Retinal pigment epithelial cell (primary cell): ENCODE measurements around the gene PER2.

Source experiments
- DNase-seq: peaks from one replicate; pipeline ENCODE4 v3.0.0-alpha.2; 2010; ENCODE audit warnings: low read depth
- H3K4me3 ChIP-seq: 2 replicates; pipeline ENCODE4 v1.5.1; 2011; ENCODE audit warnings: mild to moderate bottlenecking, low read length, control low read depth, moderate library complexity
- CTCF ChIP-seq: conservative IDR thresholded peaks from 2 replicates; pipeline ENCODE4 v1.5.1; 2011; ENCODE audit warnings: low read depth, low read length, control low read depth, inconsistent platforms

The PER2 gene

DNA sequence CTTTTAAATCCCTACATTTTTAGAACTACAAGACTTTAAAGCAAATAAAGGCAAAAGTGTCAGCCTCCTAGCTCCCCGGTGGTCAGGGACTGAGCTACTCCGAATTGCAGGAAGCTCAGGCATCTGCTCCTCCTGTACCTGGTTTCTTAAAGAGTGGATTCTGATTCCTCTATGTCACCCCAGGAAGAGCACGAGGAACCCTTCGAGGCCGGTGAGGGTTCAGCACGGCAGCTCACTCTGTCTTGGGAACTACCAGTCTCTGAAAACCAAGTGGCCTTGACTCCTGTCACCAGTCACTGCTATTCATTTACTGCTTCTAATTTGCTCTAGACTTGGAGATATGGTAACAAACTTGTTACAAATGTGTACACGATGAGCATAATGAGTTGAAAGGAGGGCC lies 2.3 kb downstream of the PER2 start:
- H3K4me3 ChIP-seq, result no peak overlapping the region
- TF ChIP-seq CTCF, result no peak
- DNase-seq, result no peak

- DNase-seq, result peak; percentile 30
- TF ChIP-seq CTCF, result no peak
- H3K4me3 ChIP-seq, result no peak overlapping the region
These were observed 2.7 kb downstream of the PER2 start for GRCh38 chr2:238285653-238286082.

DNA sequence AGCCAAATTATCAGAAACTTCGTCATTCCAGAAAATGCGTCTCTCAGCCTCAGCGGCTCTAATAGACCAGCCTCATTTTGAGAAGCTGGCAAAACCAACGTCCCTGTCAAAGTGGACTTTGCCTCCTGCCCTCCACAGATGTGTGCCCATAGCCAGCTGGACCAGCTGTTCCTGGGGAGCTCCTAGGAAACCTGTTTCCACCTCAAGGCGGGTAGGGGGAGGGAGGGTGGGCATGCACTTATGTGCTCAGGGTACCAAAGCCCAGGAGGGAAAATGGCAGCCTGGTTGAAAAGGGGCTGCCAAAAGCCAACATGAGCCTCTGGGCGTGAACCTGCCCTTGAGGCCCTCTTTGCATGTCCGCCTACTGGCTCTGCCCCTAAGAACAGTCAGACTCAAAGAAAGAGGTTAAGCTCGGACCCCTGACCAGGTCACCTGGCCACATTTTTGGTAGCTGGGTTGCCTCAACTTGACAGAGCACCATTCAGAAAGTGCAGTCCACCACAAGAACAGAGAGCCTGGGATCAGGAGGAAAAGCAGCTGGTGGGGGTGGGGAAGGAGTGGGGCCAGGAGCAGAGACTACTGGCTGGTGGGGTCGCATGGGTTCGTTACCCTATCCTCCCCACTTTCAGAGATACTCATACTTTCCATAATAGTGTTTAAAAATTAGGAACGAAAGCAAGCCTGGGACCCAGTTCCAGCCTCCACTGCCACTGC lies 3.5 kb downstream of the PER2 start:
- no peak for DNase-seq
- no peak for TF ChIP-seq CTCF
- no peak overlapping the region for H3K4me3 ChIP-seq

DNA sequence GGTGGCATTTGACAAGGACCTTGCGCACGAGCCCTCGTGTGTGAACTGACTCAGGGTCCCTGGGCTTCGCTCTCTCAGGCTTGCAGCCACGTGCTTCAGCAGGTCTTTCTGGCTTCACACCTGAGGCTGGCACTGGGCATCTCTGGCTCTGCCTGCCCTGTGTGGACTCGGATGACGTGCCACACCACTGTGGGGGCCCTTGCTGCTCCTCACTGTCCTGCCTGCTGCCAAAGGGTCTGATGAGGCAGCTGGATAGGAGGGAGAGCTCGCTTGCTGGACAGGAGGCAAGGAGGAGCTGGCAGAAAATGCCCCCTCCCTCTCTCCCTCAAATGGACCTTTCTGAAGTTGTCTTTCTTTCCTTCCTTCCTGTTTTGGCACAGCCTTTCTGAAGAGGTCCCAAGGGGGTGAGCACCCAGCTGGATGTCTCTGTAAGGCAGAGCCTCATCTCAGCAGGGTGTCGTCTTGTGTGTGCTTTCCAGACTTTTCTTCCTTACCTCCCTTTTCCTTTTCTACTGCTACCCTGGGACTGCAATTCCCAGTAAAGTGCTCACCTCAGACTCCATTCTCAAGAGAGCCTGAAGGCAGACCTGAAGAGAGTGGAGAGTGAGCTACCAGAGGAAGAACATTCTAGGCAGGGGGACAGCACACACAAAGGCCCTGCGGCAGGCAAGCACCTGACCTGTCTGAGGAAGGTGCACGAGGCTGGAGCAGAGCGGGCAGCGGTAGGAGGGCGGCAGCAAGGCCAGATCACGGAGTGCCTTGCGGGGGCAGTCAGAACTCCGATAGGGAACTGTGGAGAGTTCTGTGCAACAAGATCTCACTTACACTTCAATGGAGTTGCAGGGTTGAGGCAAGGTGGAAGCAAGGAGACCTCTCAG lies 5.3 kb downstream of the PER2 start:
- DNase-seq, result no peak
- TF ChIP-seq CTCF, result no peak
- H3K4me3 ChIP-seq, result no peak overlapping the region

GRCh38 chr2:238281826-238282480 lies 6.5 kb downstream of the PER2 start:
- TF ChIP-seq CTCF, result no peak
- no peak for DNase-seq
- no peak overlapping the region for H3K4me3 ChIP-seq

GRCh38 chr2:238280083-238280825 lies 8.2 kb downstream of the PER2 start:
- TF ChIP-seq CTCF, result no peak
- DNase-seq, result no peak

More at GRCh38 chr2:238280083-238280825, 8.2 kb downstream of the PER2 start:
- H3K4me3 ChIP-seq, result no peak overlapping the region
